ENCODE data around the gene AKAP7. TPM values are rescaled to one million over a fixed set of nuclear protein-coding genes. Genes with fewer than 3 reads are reported as not detected.
"Not testable (repeated sequence)": the region's sequence is repeated elsewhere in the genome, so short reads cannot be mapped to it uniquely, and the experiment has no call there.

Gene AKAP7
- total RNA-seq, 1 donor from 2014 or later, result 1.3 TPM

DNA sequence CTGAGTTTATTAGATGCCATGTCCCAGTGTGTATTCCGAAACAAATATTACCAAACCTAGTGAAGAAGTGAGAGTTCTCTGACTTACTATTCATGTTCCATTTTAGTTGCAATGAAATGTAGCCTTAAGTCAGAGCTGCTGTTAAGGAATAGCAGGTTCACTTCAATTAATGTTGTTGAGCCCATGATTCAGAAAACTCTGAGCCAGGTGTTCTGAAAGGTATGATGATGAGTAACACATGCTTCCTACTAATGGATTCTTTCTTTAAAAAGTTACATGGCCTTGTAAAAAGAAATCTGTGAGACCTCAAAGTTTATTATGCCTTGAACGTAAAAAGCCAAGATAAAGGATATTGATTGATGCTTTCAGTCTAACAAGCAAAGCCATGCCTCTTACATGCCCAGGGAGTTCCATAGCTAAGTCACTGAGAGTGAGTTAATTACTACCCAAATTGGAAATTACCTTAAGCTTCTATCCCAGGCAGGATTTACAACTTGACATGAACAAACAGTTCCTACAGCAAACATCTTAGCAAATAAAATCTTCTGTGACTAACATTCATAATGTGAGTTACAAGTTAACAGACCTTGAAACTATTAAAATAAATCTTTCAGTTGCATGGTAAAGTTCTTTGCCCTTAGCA lies 122.9 kb downstream of the AKAP7 start:
- Histone ChIP-seq H3K36me3 (ENCODE audit: control insufficient read depth, insufficient read depth, low read length) (no peaks in the 10 kb centered on the region), H3K27me3 (ENCODE audit: control insufficient read depth, insufficient read depth, low read length) (no peaks in the 10 kb centered on the region), H3K4me3 (ENCODE audit: low read depth, low read length) (no peak overlapping the region)
- no peak for TF ChIP-seq CTCF (IDR thresholded peaks at IDR 0.05; ENCODE audit: insufficient read depth, low read length, severe bottlenecking)
- DNase-seq (ENCODE audit: low read depth), result peak; percentile 55
- FAIRE-seq, result no peak

GRCh38 chr6:131258816-131259476 lies 123.7 kb downstream of the AKAP7 start:
- no peak for TF ChIP-seq CTCF (IDR thresholded peaks at IDR 0.05; ENCODE audit: insufficient read depth, low read length, severe bottlenecking)
- Histone ChIP-seq H3K27me3 (ENCODE audit: control insufficient read depth, insufficient read depth, low read length) (no peaks in the 10 kb centered on the region), H3K36me3 (ENCODE audit: control insufficient read depth, insufficient read depth, low read length) (no peaks in the 10 kb centered on the region), H3K4me3 (ENCODE audit: low read depth, low read length) (no peak overlapping the region)
- DNase-seq (ENCODE audit: low read depth), result peak; percentile 52
- FAIRE-seq, result no peak

GRCh38 chr6:131260960-131261359 lies 125.7 kb downstream of the AKAP7 start:
- FAIRE-seq, result not testable (repeated sequence)

GRCh38 chr6:131262060-131262459 lies 126.8 kb downstream of the AKAP7 start:
- DNase-seq (ENCODE audit: low read depth) (no peak), FAIRE-seq (no peak)
- Histone ChIP-seq H3K27me3 (ENCODE audit: control insufficient read depth, insufficient read depth, low read length) (no peaks in the 10 kb centered on the region), H3K36me3 (ENCODE audit: control insufficient read depth, insufficient read depth, low read length) (no peaks in the 10 kb centered on the region), H3K4me3 (ENCODE audit: low read depth, low read length) (no peak overlapping the region)
- TF ChIP-seq CTCF (IDR thresholded peaks at IDR 0.05; ENCODE audit: insufficient read depth, low read length, severe bottlenecking), result no peak

More at GRCh38 chr6:131260960-131261359, 125.7 kb downstream of the AKAP7 start:
- not testable (repeated sequence) for DNase-seq (ENCODE audit: low read depth); H3K36me3 ChIP-seq (ENCODE audit: control insufficient read depth, insufficient read depth, low read length); H3K4me3 ChIP-seq (ENCODE audit: low read depth, low read length); H3K27me3 ChIP-seq (ENCODE audit: control insufficient read depth, insufficient read depth, low read length)

- Histone ChIP-seq H3K36me3 (ENCODE audit: control insufficient read depth, insufficient read depth, low read length) (no peaks in the 10 kb centered on the region), H3K4me3 (ENCODE audit: low read depth, low read length) (no peak overlapping the region), H3K27me3 (ENCODE audit: control insufficient read depth, insufficient read depth, low read length) (no peaks in the 10 kb centered on the region)
- no peak for FAIRE-seq
- DNase-seq (ENCODE audit: low read depth), result no peak
- no peak for TF ChIP-seq CTCF (IDR thresholded peaks at IDR 0.05; ENCODE audit: insufficient read depth, low read length, severe bottlenecking)
These were observed 130.7 kb downstream of the AKAP7 start for GRCh38 chr6:131265939-131266338.

DNA sequence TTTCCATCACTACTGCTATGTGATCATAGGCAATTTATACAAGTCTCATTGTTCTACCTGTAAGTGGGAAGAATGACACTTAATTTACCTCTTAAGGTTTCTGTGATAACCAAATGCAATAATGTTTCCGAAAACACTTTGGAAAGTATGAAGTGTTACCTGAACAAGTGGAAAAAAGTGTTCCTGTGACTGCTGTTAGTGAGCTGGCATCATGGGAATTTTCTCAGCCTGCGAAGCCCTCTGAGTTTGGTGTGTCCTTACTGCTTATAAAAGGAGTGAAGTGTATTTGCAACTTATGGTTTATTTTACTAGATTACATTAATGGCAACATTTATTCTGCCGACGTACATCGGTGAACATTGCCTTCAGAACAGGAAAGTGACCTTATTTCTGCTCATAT lies 133.0 kb downstream of the AKAP7 start:
- TF ChIP-seq CTCF (IDR thresholded peaks at IDR 0.05; ENCODE audit: insufficient read depth, low read length, severe bottlenecking), result no peak
- no peaks in the 10 kb centered on the region for H3K36me3 ChIP-seq (ENCODE audit: control insufficient read depth, insufficient read depth, low read length)
- H3K4me3 ChIP-seq (ENCODE audit: low read depth, low read length), result no peak overlapping the region
- no peaks in the 10 kb centered on the region for H3K27me3 ChIP-seq (ENCODE audit: control insufficient read depth, insufficient read depth, low read length)
- DNase-seq (ENCODE audit: low read depth) (no peak), FAIRE-seq (no peak)

Data from bronchial epithelial cell (primary cell).